GM12874 (cell line): Measurements from ENCODE around the gene ABLIM2.

ENCODE experiments used
- CTCF ChIP-seq: IDR thresholded peaks from 2 replicates; pipeline ENCODE4 v1.5.1; 2011; ENCODE audit warnings: low read depth, mild to moderate bottlenecking, control low read depth, low read length, moderate library complexity; ENCODE audit not compliant: insufficient read depth

The ABLIM2 gene

DNA sequence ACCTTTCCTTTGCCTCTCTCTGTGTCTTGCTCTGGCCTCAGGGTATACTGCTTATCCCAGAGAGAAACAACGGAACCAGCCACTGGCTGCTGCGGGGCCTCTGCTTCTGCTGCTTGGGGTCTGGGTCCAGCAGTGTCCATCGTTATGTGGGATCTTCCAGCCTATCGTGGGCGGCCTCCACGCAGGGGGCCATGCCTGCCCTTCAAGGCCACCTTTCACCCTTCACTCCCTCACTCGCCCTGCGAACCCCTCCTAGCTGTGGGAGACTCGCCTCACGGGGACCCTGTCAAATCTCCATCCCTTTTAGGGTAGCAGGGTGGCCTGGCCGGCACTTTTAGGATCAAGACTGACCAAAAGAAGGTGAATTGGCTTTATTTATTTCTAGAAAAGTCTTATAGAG lies 19.3 kb upstream of the ABLIM2 start:
- no peak for TF ChIP-seq CTCF

- TF ChIP-seq CTCF, result no peak
Measured at GRCh38 chr4:8177552-8177951, 18.9 kb upstream of the ABLIM2 start.

DNA sequence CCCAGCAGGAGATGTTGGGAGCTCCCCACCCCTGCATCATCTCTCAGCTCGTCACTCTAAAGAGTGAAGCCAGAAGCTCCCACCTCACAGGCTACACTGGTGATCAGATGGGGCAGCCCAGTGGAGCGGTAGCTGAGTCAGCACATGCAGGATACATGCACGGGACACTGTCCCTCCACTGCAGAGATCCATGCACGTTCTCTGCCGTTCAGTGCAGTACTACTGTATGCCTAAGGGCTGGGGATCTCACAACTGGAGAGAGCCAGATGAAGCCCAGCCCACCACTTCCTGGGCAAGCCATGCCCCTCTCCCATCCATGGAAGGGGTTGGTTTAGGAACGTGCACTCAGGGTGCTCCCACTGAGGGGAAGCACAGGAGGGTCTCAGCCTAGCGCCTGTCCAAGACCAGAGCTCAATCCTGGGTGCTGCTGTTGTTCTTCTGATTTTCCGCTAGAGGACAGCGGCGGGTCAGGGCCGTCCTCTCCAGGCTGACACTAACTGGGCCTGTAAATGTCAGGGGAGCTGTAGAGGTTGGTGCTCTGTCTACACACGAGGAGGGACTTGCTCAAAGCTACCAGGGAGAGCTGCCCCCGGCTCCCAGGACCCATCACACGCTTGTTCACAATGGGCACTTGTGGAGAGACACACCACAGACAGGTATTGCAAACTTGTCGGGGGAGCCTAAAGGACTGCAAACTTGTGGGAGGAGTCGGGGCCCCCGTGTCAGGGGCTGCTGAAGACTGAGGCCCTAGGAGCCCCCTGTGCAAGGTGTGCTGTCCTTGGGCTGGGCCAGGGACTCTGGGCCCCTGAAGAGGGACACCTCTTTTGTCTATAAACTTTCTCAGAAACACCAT lies 18.2 kb upstream of the ABLIM2 start:
- TF ChIP-seq CTCF, result peak; percentile 94

DNA sequence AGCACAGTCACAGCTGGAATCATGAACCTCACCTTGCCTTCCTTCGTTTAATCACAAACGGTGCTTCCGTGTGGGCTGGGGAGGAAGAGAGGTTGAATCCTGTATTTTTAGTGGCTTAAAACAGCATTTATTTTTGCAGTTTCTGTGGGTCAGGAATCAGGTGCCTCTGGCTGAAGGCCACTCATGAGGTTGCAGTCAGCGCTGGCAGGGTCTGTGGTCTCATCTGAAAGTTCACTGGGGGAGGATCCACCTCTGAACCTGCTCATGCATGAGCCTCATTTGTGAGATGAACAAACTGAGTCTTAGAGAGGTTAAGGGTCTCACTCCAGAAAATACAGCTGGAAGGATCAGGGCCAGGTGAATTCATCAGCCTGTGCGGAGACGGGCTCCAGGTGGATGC lies 17.1 kb upstream of the ABLIM2 start:
- no peak for TF ChIP-seq CTCF

DNA sequence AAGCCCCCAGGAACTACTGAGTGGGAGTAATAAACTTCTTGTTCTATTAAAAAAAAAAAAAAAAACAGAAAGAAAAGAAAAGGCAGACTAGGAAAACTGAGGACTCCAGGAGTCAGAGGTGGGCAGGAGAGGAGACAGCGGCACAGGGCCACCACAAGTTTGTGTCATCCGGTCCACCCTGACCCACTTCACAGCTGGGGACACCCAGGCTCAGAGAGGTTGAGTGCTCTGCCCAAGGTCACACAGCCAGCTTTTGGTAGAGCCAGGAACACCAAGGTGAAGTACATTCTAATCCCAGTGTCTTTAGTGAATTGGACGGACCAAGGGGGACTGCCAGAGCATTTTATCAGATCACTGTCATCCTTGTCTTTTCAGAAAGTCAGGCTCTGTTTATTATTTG lies 16.4 kb upstream of the ABLIM2 start:
- no peak for TF ChIP-seq CTCF

DNA sequence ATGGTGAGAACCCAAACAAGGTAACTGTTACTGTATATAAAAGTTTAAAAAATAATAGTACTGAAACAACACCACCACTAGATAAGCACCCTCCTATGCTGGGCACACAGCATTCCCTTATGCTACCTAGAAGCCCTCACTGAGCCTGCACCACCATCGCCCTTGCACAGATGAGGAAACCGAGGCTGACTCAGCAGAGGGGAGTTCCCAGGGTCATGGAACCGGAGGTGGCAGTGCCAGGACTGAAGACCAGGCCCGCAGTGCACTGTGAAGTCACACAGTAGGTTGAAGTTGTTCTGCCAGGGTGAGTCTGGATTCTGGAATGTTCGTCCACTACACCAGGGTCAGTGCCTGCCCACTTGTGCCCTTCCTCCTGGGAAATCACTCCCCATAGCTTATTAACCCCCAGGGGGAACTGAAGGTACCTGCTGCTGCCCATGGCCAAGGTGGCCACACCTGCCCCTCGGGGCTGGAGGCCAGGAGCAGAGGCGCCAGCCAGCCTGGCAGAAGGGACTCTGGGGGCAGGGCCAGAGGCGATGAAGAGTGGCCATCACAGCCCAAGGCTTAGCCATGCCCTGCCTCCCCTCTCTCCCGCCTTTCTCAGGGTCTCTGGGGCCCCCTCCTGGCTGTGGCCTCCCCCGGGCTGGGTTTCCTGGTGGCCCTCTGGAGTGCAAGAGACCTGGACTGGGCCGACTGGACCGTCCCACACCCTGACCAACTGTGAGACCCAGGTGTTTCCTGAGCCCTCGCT lies 15.1 kb upstream of the ABLIM2 start:
- no peak for TF ChIP-seq CTCF

- TF ChIP-seq CTCF, result no peak
Measured at GRCh38 chr4:8171984-8172924, 13.6 kb upstream of the ABLIM2 start.
